ENCODE data around the gene TMEM63B. TPM values are rescaled to one million over a fixed set of nuclear protein-coding genes. Genes with fewer than 3 reads are reported as not detected.

Gene TMEM63B
- total and polyA plus RNA-seq, 9 of the 15 experiments (the other 6 are each of a cell fraction or from before 2014, with no cell fraction given): 0.14 to 39.4 (median 14.4) TPM

DNA sequence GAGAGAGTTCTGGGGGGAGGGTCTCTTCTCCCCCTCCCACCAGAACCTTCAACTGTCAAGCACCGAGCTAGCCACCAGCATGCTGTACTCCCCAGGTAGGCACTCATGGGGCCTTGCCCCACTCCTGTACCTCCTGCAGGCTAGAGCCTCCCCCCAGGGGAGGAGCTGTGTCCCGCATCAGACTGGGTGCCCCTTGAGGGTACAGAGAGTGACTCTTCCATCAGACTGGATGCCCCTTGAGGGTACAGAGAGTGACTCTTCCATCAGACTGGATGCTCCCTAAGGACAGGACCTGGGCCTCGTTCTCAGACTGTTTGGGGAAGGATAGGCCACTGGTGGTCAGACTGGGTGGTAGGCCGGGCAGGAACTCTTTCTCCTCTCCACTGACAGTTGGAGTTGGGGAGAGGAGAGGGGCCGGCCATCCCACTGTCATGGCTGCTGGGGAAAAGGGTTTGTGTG, 31.4 kb downstream of the TMEM63B start, which contains the start of gene CAPN11:
Gene CAPN11, plus strand, starts transcription at position 51 of the 459 bp plus-strand sequence. Its CDS starts 29 bp downstream, at position 80.
- BruUV-seq (replicated peaks): no TSS peak
- ATAC-seq (no peak), FAIRE-seq (no peak), DNase-seq (ENCODE audit: extremely low read depth in 1 of 4, low spot score in 3 of 4) (no peak)
- ChIA-PET CTCF (ENCODE audit: low intra/inter-chr PET ratio) (no interaction called here), POLR2A (interaction anchor here (0.8 to 2.4 kb wide), 6 partner anchors 9 to 88 kb away, joined by 3 to 6 read pairs (median 3); partner anchors contain the start of gene HSP90AB1)
- no peaks in the 10 kb centered on the region for H4K20me1 ChIP-seq (replicated peaks; ENCODE audit: control insufficient read depth, insufficient read depth, low read length)
- H3K4me3 ChIP-seq: no peak within 1 kb of the TSS
- no peaks in the 10 kb centered on the region for H3K9me3 ChIP-seq (replicated peaks; ENCODE audit: control insufficient read depth, insufficient read depth, low read depth, low read length)
- H3K4me1 ChIP-seq (replicated peaks in 1 of 2; ENCODE audit: control insufficient read depth in 2 of 2, insufficient read depth in 2 of 2, low read length in 2 of 2): peaks cover 3 to 21% of the 10 kb centered on the region in 2 experiments; a peak in 3 of 5 replicates
- H3K79me2 ChIP-seq (ENCODE audit: control insufficient read depth, insufficient read depth, low read length): no peaks in the 10 kb centered on the region
- peak; percentile 68 for TF ChIP-seq ZNF316 (IDR thresholded peaks at IDR 0.05)
- TF ChIP-seq TRIM24 (IDR thresholded peaks at IDR 0.05): no peak; a peak in 1 of 4 replicates
- no peak within 1 kb of the TSS for H2AFZ ChIP-seq (ENCODE audit: low read depth, low read length)
- 39% methylated on average over 5 of the region's 5 CpGs for WGBS (ENCODE audit: insufficient coverage, low coverage, missing lambda C conversion rate)
- H3K9ac ChIP-seq (ENCODE audit: insufficient read depth in 1 of 2, low read depth in 2 of 2, low read length in 2 of 2): no peak within 1 kb of the TSS
- H3K27ac ChIP-seq (ENCODE audit: extremely low read depth, low read depth, low read length): no peak within 1 kb of the TSS
- H3K4me2 ChIP-seq (ENCODE audit: insufficient read depth, low read length): no peak within 1 kb of the TSS
- H3K9me1 ChIP-seq (ENCODE audit: control insufficient read depth, insufficient read depth, low read length): no peaks in the 10 kb centered on the region
- peaks cover 3 to 6% of the 10 kb centered on the region in 2 experiments; a peak in 2 of 5 replicates for H3K27me3 ChIP-seq (ENCODE audit: control insufficient read depth in 2 of 2, insufficient read depth in 2 of 2, low read length in 2 of 2)
- peaks cover 7% of the 10 kb centered on the region; the same call in 1 of the 3 replicates for H3K36me3 ChIP-seq (ENCODE audit: control insufficient read depth, insufficient read depth, low read length)
- in situ Hi-C loops (cut with MboI) (no loop called here), intact Hi-C loops (cut with micrococcal nuclease) (no loop called here)

GRCh38 chr6:44161997-44162338, 34.6 kb downstream of the TMEM63B start:
- no peak for TF ChIP-seq NFE2 (IDR thresholded peaks at IDR 0.05; ENCODE audit: low read depth)
- TF ChIP-seq TCFL5 (CRISPR knock-in tag; conservative IDR thresholded peaks at IDR 0.05): no peak
- TF ChIP-seq RNF2 (IDR thresholded peaks at IDR 0.05): no peak
- TF ChIP-seq SNIP1 (IDR thresholded peaks at IDR 0.05; ENCODE audit: low read depth): no peak
- TF ChIP-seq ESRRB (CRISPR knock-in tag; IDR thresholded peaks at IDR 0.05; ENCODE audit: borderline replicate concordance): no peak
- no peak for TF ChIP-seq LARP7 (IDR thresholded peaks at IDR 0.05)
- 0 out of 4 replicates have a peak, but pooled peaks of 1 of the 2 experiments have one; percentile 6 for TF ChIP-seq RCOR1 (IDR thresholded peaks at IDR 0.05; ENCODE audit: borderline replicate concordance in 1 of 2, low read depth in 2 of 2, low read length in 2 of 2)
- TF ChIP-seq TFAP4 (CRISPR knock-in tag; IDR thresholded peaks at IDR 0.05; ENCODE audit: borderline replicate concordance): no peak
- 0 out of 2 replicates have a peak, but pooled peaks have one; percentile 7 for TF ChIP-seq ARID1B (IDR thresholded peaks at IDR 0.05)
- TF ChIP-seq ZNF41 (CRISPR knock-in tag; conservative IDR thresholded peaks at IDR 0.05): no peak
- TF ChIP-seq ZC3H11A (IDR thresholded peaks at IDR 0.05; ENCODE audit: low read depth, low read length): no peak
- no peak for TF ChIP-seq SUPT5H (IDR thresholded peaks at IDR 0.05)
- WGBS (ENCODE audit: insufficient coverage, low coverage, missing lambda C conversion rate): 4% methylated on average over 8 of the region's 8 CpGs
- intact Hi-C loops (cut with micrococcal nuclease): no loop called here
- BruUV-seq (replicated peaks): no TSS peak
- Histone ChIP-seq H4K20me1 (replicated peaks; ENCODE audit: control insufficient read depth, insufficient read depth, low read length) (no peaks in the 10 kb centered on the region), H3K36me3 (ENCODE audit: control insufficient read depth, insufficient read depth, low read length) (no peaks in the 10 kb centered on the region), H3K79me2 (ENCODE audit: control insufficient read depth, insufficient read depth, low read length) (no peaks in the 10 kb centered on the region), H2AFZ (ENCODE audit: low read depth, low read length) (no peak overlapping the region), H3K9ac (ENCODE audit: insufficient read depth in 1 of 2, low read depth in 2 of 2, low read length in 2 of 2) (no peak overlapping the region), H3K9me3 (replicated peaks; ENCODE audit: control insufficient read depth, insufficient read depth, low read depth, low read length) (no peaks in the 10 kb centered on the region), H3K4me3 (no peak overlapping the region), H3K27me3 (ENCODE audit: control insufficient read depth in 2 of 2, insufficient read depth in 2 of 2, low read length in 2 of 2) (peaks cover 3 to 14% of the 10 kb centered on the region in 2 experiments; a peak in 3 of 5 replicates), H3K27ac (ENCODE audit: extremely low read depth, low read depth, low read length) (no peak overlapping the region), H3K4me1 (replicated peaks in 1 of 2; ENCODE audit: control insufficient read depth in 2 of 2, insufficient read depth in 2 of 2, low read length in 2 of 2) (peaks cover 8 to 13% of the 10 kb centered on the region in 2 experiments; a peak in 4 of 5 replicates), H3K9me1 (ENCODE audit: control insufficient read depth, insufficient read depth, low read length) (no peaks in the 10 kb centered on the region), H3K4me2 (ENCODE audit: insufficient read depth, low read length) (no peak overlapping the region)
- ChIA-PET CTCF (ENCODE audit: low intra/inter-chr PET ratio) (no interaction called here), POLR2A (interaction anchor here (0.6 to 2.1 kb wide), 7 partner anchors 8 to 94 kb away, joined by 3 to 13 read pairs (median 3); partner anchors contain the start of gene HSP90AB1)
- peak in 2 of 4 experiments; percentile 57 to 59 for DNase-seq (ENCODE audit: extremely low read depth in 1 of 4, low spot score in 3 of 4)
- in situ Hi-C loops (cut with MboI): no loop called here
- no peak for FAIRE-seq
- no peak for ATAC-seq
